Measurements from ENCODE around the gene IZUMO4. TPM values are rescaled to one million over a fixed set of nuclear protein-coding genes. Genes with fewer than 3 reads are reported as not detected.

Gene IZUMO4
- total RNA-seq, 4 donors from 2014 or later, result 3.0 to 11.4 (median 3.2) TPM; not detected in 1

DNA sequence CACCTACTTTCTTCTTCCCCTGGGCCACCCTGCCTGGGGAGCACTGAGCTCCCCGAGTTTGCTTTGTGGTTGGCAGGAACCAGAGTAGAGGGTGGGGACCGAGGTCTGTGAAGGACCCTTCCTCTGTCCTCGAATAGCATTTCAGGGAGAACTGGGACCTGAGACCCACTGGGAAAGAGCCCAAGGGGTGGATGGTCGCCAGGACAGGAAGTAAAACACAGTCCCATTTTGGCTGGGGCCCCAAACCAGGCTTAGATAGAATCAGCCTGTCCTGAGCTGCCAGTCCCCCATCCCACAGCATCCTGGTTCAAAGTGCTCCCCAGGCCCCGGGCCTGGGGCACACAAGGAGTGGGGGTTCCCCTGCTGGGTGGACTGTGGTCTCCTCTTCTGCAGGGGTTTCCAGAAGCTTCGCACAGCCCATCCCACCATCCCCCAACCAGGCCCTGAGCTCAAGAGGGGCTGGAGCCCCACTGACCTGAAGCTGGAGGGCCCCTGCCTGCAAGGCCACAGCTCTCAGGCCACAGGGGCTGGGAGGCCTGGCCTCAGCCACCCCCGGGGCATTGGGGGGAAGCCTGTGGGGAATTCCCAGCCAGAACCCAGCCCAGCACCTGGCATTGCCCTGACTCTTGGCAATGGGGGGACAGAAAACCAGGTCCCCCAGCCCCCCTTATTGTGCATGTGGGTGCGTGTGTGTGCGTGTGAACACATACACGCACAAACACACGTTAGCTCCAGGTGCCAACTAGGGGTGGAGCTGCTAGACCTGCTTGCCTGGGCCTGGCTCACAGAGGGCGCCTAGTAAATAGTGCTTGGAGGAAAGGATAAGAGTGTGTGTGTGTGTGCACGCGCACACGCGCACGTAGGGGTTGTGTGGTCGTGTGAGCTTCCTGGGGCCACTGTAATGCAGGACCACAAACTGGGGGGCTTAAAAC lies 44.7 kb upstream of the IZUMO4 start:
- H3K27me3 ChIP-seq, result no peaks in the 10 kb centered on the region
- 19 to 20% methylated on average over 9 to 14 of the region's 18 CpGs for WGBS, 2 donors
- peaks cover 76 to 89% (median 79%) of the 10 kb centered on the region in 3 donors for H3K4me1 ChIP-seq
- no peak for DNase-seq
- no peaks in the 10 kb centered on the region for H3K9me3 ChIP-seq
- TF ChIP-seq, protein P1, sequence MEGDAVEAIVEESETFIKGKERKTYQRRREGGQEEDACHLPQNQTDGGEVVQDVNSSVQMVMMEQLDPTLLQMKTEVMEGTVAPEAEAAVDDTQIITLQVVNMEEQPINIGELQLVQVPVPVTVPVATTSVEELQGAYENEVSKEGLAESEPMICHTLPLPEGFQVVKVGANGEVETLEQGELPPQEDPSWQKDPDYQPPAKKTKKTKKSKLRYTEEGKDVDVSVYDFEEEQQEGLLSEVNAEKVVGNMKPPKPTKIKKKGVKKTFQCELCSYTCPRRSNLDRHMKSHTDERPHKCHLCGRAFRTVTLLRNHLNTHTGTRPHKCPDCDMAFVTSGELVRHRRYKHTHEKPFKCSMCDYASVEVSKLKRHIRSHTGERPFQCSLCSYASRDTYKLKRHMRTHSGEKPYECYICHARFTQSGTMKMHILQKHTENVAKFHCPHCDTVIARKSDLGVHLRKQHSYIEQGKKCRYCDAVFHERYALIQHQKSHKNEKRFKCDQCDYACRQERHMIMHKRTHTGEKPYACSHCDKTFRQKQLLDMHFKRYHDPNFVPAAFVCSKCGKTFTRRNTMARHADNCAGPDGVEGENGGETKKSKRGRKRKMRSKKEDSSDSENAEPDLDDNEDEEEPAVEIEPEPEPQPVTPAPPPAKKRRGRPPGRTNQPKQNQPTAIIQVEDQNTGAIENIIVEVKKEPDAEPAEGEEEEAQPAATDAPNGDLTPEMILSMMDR (IDR thresholded peaks at IDR 0.05), result no peak
- no peak for TF ChIP-seq POLR2A (IDR thresholded peaks at IDR 0.05)
- intact Hi-C loops (cut with DNase I), result no loop called here
- H3K4me3 ChIP-seq, result peak overlapping the region in 3 of 4 donors; percentile 94 to 99 (median 97)
- peak overlapping the region; percentile 97 to 99 (median 99) for H3K27ac ChIP-seq
- peaks cover 0 to 25% (median 6%) of the 10 kb centered on the region in 3 donors for H3K36me3 ChIP-seq

DNA sequence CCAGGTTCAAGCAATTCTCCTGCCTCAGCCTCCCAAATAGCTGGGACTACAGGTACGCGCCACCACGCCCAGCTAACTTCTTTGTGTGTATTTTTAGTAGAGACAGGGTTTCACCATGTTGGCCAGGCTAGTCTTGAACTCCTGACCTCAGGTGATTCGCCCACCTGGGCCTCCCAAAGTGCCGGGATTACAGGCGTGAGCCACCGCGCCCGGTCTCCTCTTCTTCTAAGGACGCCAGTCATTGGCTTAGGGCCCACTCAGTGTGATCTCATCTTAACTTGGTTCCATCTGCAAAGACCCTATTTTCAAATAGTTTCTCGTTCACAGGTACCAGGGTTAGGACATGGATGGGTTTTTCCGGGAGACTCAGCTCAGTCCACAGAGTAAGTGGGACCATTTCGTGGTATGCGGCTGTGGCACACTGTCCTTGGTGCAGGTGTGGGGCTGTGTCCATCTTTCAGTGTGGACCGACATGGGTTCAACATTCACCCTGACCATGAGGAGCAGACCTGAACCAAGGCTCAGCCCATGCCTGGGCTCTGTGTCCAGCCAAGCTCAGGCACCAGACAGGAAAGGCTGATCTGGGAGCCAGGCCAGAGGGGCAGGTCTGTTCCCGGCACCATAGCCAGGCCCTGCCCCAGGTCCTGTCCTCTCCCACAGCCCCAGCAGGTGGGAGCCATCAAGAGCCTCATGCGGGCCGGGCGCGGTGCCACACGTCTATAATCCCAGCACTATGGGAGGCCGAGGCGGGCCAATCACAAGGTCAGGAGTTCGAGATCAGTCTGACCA lies 42.9 kb upstream of the IZUMO4 start:
- Histone ChIP-seq H3K27me3 (no peaks in the 10 kb centered on the region), H3K36me3 (peaks cover 0 to 8% (median 1%) of the 10 kb centered on the region in 3 donors), H3K4me1 (peaks cover 74 to 89% (median 79%) of the 10 kb centered on the region in 3 donors), H3K27ac (peak overlapping the region; percentile 97 to 99 (median 99)), H3K9me3 (no peaks in the 10 kb centered on the region), H3K4me3 (no peak overlapping the region)
- TF ChIP-seq, protein P1 (IDR thresholded peaks at IDR 0.05), result no peak
- 61 to 85% methylated on average over 11 to 17 of the region's 24 CpGs for whole genome bisulfite sequencing, 2 donors
- intact Hi-C loops (cut with DNase I), result no loop called here
- DNase-seq, result no peak

DNA sequence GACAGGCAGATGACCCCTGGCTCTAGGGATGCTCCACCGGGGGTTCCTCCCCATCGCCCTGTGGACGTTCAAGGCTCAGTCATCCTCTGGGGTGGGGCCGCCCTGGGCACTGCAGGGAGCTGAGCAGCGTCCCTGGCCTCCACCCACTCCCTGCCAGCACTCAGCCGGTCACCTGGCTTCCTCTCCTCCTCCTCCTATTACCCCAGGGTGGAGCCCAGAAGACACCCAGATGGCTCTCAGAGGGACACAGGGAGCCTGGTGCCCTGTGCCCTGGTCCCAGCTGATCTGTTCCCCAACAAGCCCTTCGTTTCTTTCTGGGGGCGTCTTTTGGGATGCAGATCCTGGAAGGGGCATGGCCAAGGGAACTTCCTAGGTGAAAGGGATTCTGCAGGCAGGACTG lies 42.0 kb upstream of the IZUMO4 start:
- no peaks in the 10 kb centered on the region for H3K36me3 ChIP-seq
- 57 to 64% methylated on average over 6 to 7 of the region's 8 CpGs for WGBS, 2 donors
- H3K4me1 ChIP-seq, result peaks cover 73 to 89% (median 80%) of the 10 kb centered on the region in 3 donors
- intact Hi-C loops (cut with DNase I), result no loop called here
- peak in 1 of 4 donors; percentile 27 for TF ChIP-seq POLR2A (IDR thresholded peaks at IDR 0.05)
- TF ChIP-seq, protein P1 (IDR thresholded peaks at IDR 0.05), result no peak
- H3K4me3 ChIP-seq, result no peak overlapping the region
- no peak for DNase-seq
- H3K27me3 ChIP-seq, result no peaks in the 10 kb centered on the region
- H3K9me3 ChIP-seq, result no peaks in the 10 kb centered on the region
- H3K27ac ChIP-seq, result peak overlapping the region; percentile 97 to 99 (median 99)

DNA sequence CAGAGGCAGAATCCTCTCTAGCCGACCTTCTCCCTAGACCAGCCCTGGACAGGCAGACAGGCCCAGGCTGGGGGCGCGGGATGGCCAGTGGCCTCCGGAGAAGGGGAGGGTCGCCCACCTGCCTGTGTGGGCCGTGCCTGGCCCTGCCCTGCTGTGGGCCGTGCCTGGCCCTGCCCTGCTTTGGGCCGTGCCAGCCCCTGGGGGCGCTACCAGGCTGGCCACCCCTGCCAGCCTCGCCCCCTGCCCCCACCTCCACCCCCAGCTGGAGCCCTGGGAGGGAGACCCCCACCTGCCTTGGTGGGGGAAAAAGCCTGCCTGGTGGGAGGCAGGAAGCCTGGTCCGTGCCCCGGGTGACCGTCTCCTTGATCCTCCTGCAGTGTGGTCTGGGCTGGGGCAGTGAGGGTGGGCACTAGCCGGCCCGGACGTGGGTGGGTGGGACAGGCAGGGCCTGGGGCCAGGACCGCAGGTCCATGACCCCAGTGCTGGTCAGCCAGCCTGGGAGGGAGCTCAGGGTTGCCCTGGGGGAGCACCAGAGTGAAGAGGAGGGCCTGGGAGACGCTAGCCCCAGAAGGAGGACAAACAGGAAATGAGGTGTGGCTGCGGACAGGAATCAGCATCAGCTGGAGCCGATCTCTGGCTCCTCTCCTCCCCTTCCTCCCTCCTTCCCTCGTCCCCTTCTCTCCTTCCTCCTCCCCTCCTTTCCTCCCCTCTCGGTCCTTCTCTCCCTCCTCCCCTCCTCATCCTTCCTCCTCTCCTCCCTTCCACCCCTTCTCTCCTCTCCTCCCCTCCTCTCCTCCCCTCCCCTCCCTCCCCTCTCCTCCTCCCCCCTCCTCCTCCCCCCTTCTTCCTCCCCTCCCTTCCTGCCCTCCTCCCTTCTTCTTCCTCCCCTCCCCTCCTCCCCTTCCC lies 40.5 kb upstream of the IZUMO4 start:
- no peak for DNase-seq
- peak overlapping the region; percentile 98 to 99 (median 99) for H3K27ac ChIP-seq
- intact Hi-C loops (cut with DNase I), result no loop called here
- no peaks in the 10 kb centered on the region for H3K9me3 ChIP-seq
- peak overlapping the region; percentile 10 to 64 (median 40) for H3K4me3 ChIP-seq
- no peaks in the 10 kb centered on the region for H3K27me3 ChIP-seq
- peak in 2 of 4 donors; percentile 26 to 46 for TF ChIP-seq POLR2A (IDR thresholded peaks at IDR 0.05)
- TF ChIP-seq, protein P1 (IDR thresholded peaks at IDR 0.05), result no peak
- WGBS, 2 donors, result 0 to 2% methylated on average over 5 to 8 of the region's 22 CpGs
- no peaks in the 10 kb centered on the region for H3K36me3 ChIP-seq
- peaks cover 86 to 99% (median 91%) of the 10 kb centered on the region in 3 donors for H3K4me1 ChIP-seq

Data from esophagus squamous epithelium (tissue), 5 donors.